ENCODE results near the gene CDY1.
"Not testable (repeated sequence)": the region's sequence is repeated elsewhere in the genome, so short reads cannot be mapped to it uniquely, and the experiment has no call there.

- not testable (repeated sequence) for TF ChIP-seq CTCF, POLR2A, POLR2AphosphoS5 (IDR thresholded peaks at IDR 0.05)
These were observed 17.9 kb downstream of the CDY1 start for GRCh38 chrY:25639852-25640251.
